HG03280 (cell line): ENCODE results near the gene NONO.
"Not testable (repeated sequence)": the region's sequence is repeated elsewhere in the genome, so short reads cannot be mapped to it uniquely, and the experiment has no call there.

Experiments
- ATAC-seq: cut with Tn5 transposase; IDR thresholded peaks from one replicate; pipeline ENCODE4 v1.9.1; 2021; ENCODE audit warnings: mild to moderate bottlenecking, moderate library complexity; ENCODE audit not compliant: unreplicated experiment

Gene NONO

GRCh38 chrX:71285929-71286328 is 2.5 kb downstream of the NONO start:
- ATAC-seq = no peak

GRCh38 chrX:71291381-71291780 is 7.9 kb downstream of the NONO start:
- ATAC-seq = no peak

GRCh38 chrX:71292669-71293365 is 9.4 kb downstream of the NONO start:
- no peak for ATAC-seq

GRCh38 chrX:71296806-71297205 is 13.4 kb downstream of the NONO start:
- ATAC-seq = no peak

DNA sequence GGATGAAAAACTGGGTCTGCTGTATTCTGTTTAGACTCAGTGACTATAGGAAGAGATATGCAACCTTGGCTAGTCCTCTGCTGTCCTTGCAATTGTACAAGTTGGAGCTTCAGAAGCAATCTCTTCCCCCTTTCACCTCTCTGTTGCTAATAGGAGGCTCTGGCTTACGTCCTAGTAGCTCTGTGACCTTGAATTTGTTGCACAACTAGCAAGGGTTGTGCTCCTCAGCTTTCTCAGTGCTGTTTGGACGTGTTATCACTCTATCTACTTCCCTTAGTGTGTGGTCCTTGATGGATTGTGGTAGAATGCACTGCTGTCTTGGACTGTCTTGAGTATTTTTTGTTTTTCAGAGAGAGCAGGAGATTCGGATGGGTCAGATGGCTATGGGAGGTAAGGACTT is 14.7 kb downstream of the NONO start:
- no peak for ATAC-seq

GRCh38 chrX:71300064-71300463 is 16.6 kb downstream of the NONO start:
- not testable (repeated sequence) for ATAC-seq

DNA sequence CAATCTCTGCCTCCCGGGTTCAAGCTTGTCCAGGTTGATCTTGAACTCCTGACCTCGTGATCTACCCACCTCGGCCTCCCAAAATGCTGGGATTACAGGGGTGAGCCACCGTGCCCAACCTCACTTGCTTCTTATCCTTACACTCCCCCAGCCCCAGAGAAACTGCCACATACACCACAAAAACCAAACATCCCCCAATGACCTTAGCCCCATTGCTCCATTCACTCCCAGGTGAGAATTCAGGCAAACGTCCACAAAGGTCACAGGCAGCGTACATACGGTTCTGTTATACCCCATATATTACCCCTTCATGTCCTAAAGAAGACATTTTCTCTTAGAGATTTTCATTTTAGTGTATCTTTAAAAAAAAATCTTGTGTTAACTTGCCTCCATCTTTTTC is 17.1 kb downstream of the NONO start:
- ATAC-seq = not testable (repeated sequence)

DNA sequence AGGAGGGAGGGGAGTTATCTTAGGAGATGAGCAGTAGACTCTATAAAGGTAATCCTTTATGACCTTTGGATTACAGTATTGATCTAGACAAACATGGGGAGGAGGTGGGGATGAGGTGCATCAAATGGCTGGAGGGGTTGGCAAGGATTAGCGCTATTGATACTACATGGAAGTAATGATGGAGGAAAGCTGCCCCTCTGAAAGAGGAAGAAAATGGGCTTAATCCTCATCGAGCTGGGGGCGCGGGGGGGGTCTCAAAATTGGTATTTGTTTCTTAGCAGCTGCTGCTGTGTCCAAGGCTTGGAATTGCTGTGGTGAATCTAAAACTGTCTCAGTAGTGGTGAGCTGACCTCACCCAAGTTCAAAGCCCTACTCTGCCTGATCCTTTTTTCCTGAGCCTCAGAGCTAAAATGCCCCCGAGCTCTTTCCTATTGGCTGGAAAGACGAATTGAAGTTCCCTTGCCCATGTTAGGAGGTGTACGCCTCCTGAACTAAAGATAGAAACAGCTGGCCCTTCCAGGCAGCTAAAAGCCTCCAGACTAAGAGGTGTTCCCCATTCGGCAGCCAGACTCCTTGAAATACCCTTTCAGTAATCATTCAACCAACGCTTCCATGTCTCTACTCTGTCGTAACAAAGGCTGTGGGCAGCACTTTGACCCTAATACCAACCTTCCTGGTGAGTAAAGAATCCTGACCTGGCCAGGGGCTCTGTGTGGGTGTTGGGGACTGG is 17.9 kb downstream of the NONO start, which contains the start of gene ITGB1BP2:
Gene ITGB1BP2 (plus strand): TSS at position 556 of the 730 bp plus-strand sequence. CDS start 57 bp downstream, at position 613.
- ATAC-seq = no peak

DNA sequence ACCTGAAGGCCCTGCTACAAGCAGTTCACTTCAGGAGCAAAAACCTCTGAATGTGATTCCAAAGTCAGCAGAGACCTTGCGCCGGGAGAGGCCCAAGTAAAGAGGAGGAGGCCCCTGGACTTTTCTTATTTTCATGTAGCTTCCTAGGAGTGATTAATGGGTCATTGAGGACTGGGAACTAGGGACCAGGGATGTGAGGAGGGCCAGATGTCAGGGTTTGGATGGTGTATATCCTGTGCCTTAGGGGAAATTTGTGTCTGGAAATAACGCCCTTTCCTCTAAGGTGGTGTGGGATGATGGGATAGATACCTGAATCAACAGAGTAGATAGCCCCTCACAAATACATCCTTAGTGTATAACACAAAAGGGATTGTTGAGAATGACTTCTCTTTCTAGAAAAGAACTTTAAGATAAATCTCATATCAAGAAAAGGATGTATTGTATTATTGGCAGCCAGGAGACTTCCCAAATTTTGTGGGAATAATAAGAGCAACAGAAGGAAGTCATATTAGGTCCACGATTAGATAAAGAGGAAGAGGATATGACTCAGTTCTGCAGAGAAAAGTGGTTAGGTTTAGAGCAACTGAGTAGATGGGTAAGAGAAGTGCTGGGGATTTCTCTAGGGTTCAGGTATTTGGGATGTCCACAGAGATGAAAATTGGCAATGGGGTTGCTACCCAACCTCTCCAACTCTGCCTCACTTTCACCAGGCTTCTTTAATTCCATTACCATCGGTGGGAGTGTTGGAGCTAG is 19.2 kb downstream of the NONO start:
- ATAC-seq = no peak

GRCh38 chrX:71304561-71304960 is 21.1 kb downstream of the NONO start:
- no peak for ATAC-seq

DNA sequence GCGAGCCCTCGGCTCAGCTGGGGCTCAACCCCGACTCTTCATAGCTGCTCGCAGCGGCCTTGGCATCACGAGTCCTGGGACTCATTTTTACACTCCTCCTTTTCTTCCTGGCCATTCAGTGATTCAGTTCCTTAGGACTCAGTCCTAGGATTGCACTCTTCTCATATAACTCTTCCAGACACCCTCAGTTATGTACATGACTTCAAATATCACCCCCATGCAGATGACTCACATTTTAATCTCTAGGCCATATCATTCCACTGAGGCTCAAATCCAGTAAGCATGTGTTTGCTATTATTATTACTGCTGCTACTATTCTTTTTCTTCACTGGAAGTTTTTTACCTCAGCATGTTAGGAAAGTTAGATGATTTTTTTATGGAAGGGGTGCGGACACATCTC is 32.5 kb downstream of the NONO start:
- no peak for ATAC-seq

DNA sequence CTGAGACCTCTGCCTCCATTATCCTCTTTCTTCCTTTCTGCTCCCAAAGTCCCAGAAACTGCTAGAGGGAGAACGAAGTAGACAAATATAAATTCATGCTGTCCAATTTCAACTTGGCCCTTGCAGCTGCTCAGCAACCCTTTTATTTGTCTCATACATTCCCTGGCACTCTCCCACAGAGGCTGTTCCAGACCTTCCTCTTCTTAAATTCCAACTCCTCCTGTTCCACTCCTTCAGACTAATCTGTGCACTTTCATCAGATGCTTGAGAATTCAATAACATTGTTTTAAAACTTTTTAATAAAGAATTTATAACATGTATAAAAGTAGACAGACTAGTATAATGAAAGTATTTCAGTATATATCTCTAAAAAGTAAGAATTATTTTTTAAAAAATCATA is 33.5 kb downstream of the NONO start:
- not testable (repeated sequence) for ATAC-seq

DNA sequence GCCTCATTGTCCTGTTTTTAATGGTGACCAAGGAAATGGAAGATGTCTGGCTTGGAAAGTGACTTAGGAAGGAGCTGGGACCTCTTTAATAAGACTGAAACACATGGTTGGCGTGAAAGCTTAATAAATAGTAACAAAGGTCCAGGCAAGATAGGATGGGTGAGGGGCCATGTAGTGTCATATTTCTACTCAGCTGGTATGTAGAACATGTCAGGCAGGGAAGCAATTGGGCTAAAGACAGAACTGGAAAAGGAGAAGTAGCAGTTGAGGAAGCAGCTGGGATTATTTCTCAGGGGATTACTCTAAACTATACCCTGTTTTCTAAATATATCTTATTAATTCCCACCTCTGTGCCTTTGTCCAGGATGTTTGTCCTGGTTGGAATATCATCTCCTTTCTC is 36.7 kb downstream of the NONO start:
- ATAC-seq = no peak

DNA sequence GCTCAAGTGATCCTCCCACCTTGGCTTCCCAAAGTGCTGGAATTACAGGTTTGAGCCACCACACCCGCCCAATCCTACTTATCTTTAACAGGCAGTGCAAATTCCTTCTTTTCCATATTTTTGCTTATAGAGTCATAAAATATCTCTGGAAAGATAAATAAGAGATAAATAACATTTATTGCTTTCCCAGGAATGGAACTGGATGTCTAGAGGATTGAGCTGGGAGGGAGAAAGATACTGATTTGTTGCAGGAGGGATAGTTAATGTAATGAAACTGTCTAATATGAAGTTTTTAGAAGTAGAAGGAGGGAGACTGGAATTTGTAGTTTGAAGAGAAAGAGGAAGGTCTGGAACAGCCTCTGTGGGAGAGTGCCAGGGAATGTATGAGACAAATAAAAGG is 38.3 kb downstream of the NONO start:
- ATAC-seq = no peak

DNA sequence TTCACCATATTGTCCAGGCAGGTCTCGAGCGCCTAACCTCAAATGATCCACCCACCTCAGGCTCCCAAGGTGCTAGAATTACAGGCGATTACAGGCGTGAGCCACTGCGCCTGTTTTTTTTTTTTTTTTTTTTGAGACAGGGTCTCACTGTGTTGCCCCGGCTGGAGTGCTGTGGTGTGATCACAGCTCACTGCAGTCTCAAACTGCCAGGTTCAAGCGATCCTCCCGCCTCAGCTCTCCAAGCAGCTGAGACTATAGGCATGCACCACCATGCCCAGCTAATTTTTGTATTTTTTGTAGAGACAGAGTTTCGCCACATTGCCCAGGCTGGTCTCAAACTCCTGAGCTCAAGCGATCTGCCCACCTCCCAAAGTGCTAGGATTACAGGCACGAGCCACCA is 41.0 kb downstream of the NONO start:
- ATAC-seq = not testable (repeated sequence)

DNA sequence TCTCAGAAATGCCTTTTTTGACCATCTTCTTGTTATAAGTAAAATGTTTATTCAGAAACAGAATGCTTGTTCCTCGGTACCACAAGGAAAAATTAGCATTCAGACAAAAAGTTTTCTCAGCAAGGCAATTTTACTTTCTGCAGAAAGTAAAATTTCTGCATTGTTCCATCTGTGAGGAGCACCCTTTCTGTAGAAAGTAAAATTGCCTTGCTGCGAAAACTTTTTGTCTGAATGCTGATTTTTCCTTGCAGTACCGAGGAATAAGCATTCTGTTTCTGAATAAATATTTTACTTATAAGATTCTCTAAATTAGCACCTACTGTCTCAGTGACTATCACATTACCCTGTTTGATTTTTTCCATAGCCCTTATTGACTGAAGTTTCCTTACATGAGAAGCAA is 43.0 kb downstream of the NONO start:
- no peak for ATAC-seq

DNA sequence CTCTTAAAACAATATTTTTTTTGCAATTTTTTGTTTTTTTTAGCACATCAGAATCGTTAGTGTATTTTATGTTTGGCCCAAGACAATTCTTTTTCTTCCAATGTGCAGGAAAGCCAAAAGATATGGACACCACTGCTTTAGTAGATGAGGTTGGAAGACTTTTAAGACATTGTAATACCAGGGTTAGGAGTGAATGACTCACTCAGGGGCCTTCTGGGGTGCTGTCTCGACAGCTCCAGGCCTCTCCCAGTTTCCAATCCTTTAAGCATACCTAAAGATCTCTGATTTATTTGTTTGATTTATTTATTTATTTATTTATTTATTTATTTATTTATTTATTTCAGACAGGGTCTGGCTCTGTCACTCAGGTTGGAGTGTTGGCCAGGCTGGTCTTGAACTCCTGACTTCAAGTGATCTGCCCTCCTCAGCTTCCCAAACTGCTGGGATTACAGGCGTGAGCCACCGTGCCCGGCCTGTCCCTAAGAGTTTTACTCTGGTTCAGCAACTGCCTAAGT is 65.8 kb downstream of the NONO start:
- not testable (repeated sequence) for ATAC-seq

- not testable (repeated sequence) for ATAC-seq
These were observed 66.4 kb downstream of the NONO start for GRCh38 chrX:71349867-71350266.
